Amygdala (tissue), 56 donors: ENCODE data around the gene AGBL1.
"Not testable (repeated sequence)": the region's sequence is repeated elsewhere in the genome, so short reads cannot be mapped to it uniquely, and the experiment has no call there.

Source experiments
- DNase-seq, 56 donors: peaks; one replicate each; lab custom pipeline; 2025; lab: John Stamatoyannopoulos, UW

AGBL1 gene

GRCh38 chr15:86383611-86384010 lies 303.9 kb downstream of the AGBL1 start:
- DNase-seq: no peak

GRCh38 chr15:86384186-86384585 lies 304.5 kb downstream of the AGBL1 start:
- no peak for DNase-seq

DNA sequence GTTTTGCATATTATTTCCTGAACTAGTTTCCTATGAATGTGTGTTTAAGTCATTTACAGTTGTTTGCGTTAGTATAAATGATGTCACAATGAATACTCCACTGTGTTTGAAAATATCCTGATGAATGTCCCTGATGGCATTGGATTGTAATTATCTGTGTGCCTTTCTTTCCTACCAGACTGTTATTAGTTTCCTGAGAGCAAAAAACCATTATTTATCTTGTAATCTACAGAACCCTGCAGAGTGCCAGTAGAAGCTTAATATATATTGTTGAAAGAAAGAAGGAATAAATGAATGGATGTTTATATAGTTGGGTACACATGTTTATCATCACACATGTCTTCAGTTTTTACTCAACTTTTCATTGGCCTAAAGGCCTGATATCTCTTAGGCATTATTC lies 312.6 kb downstream of the AGBL1 start:
- DNase-seq: no peak

DNA sequence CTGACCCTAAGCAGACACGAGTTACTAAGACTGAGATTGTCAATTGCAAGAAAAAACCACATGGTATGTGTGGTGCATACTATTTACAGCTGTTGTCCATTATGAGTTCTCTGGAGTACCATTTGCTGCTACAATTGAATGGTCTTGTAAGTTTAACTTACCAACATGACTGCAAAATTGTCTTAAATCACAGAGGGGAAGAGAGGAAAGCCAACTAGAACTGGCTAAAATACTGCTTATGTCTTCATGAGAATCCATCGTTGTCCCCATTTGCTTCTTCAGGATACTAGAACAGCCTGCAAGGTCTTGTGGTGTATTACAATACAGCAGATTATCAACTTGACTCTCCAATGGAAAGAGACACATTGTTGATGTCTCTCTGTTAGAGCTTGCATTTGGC lies 313.2 kb downstream of the AGBL1 start:
- DNase-seq: no peak

- no peak for DNase-seq
Measured at GRCh38 chr15:86394866-86395265, 315.2 kb downstream of the AGBL1 start.

DNA sequence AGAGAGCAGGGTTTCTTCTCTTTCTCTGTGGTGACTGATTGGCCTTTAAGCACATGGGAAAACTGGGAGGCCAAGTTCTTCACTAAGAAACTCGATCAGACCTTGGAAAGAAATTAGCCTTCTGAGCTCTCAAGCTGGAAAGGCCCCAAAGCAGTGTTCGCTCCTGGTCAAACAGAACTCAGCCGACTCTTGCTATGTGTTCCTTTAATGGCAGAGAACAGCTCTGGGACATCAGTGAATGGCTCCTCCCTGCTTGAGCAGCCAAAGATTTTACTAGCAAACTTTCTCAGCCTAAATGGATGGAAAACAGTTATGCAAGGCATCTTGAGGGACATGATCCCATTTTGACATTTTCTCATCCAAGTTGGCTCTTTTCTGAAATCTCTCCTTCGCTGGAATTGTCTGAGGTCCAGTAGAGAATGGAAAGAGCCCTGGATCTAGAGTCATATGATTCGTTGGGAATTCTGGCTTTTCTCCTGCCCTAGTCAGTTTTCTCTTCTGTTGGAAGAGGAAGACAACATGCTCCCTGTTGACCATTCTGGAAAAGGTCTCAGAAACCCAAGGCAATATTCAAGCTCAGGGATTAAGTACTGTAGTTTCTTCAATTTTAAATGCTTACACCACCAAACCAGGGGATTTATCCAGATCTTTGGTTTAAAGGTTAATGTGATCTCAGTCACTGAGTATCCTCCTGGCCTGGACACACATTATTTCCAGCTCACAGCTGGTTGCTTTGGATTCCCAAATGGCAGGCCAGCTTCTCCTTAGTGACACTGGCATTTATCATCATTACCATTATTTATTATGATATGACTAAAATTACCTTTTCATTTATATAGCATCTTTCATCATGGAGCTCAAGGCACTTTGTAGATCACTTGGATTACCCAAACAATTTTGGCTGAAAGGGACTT lies 319.6 kb downstream of the AGBL1 start:
- no peak for DNase-seq

GRCh38 chr15:86403221-86403620 lies 323.6 kb downstream of the AGBL1 start:
- DNase-seq: no peak

DNA sequence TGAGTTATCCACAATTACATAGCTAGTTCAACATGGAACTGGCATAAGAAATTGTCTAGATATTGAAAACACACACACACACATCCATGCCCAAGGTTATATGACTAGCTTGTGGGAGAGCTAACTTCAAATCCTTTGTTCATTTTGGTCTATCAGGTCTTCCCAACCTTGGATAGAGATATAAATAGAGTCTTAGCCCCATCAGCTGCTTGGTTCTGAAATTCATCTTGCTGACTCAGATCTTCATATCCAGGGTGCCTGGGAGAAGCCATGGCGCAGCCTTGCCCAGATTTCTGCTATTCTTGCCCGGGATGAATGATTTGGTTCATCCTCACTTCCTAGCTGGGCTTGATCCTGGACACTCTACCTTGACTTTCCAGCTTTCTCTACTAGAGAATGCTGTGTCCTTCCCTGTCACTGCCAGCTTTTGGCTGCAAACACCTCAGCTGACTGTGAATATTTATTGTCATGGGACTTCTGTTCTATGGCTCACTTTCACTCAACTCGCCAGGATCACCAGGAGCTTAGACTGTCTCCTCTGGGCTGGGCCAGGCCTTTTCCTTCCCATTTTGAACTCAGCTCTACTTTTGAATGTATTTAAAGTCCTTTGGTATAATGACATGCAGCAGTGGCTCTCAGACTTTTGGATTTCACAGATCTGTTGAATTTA lies 324.4 kb downstream of the AGBL1 start:
- DNase-seq: no peak

- no peak for DNase-seq
Measured at GRCh38 chr15:86408261-86408660, 328.6 kb downstream of the AGBL1 start.

- DNase-seq: no peak
Measured at GRCh38 chr15:86411916-86412315, 332.2 kb downstream of the AGBL1 start.

DNA sequence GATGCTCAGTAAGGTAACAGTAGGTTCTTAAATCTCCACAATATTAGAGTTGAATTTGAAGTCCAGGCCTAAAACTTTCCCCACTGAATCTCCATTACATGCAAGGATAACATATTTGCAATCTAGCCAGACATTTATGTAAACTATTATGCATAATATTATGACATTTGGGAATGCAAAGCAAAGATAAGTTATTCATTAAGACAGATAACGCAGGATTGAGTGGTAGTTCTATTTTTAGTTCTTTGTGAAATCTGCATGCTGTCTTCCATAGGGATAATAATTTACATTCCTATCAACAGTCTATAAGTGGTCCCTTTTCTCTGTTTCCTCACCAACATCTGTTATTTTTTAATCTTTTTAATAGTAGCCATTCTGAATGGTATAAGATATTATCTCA lies 333.5 kb downstream of the AGBL1 start:
- DNase-seq: no peak

GRCh38 chr15:86425746-86426145 lies 346.1 kb downstream of the AGBL1 start:
- DNase-seq: no peak

DNA sequence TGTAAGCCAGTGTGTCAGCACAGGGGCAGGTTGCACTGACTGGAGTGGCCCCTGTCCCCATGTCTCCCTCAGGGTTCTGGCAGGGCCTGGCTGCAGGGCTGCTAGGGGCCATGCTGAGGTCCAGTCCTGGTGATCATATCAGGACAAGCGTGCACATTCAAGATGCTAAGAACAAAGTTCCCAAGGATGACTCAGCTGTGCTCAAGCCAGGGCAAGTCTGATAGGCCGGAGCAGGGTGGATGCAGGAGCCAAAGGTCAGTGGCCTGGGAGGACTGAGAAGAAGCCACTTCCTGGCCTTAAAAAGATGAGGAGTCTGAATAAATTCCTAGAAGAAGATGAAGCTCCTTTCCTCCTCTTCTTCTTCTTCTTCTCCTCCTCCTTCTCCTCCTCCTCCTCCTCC lies 353.2 kb downstream of the AGBL1 start:
- DNase-seq: no peak

DNA sequence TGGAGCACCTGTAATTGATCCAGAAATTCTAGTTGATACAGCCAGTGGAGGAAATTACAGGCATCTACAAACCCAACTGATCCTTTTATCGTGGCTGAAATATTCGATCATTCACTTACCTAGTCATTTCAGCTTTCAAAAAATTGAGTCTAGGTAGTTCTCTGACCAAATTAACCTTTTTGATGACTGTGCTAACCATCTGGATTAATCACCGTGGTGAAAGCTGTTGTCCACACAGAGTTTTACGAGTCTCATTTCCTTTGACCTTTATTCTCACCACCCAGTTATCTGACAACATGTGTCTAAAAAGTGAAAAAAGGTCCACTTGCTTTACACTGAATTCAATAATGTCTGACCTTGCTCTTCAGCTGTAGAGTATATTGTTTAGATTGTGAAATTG lies 354.3 kb downstream of the AGBL1 start:
- no peak for DNase-seq

DNA sequence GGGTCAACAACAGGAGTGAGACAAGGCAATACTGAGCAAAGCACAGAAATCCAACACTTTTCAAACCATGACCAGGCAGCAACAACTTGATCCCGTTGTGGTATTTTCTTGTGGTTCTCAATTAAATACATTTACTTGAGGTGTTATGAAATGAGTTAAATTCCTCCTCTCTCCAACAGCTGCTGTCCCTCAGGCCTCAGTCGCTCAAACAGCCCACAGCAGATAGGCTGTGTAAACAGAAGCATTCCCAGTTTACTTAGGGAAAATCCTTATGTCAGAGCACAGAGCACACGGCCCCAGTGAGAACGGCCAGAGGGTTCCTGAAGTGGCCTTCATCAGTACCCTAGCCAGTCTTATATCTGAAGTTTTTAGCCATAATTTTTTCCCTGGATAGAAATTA lies 359.9 kb downstream of the AGBL1 start:
- DNase-seq: no peak

DNA sequence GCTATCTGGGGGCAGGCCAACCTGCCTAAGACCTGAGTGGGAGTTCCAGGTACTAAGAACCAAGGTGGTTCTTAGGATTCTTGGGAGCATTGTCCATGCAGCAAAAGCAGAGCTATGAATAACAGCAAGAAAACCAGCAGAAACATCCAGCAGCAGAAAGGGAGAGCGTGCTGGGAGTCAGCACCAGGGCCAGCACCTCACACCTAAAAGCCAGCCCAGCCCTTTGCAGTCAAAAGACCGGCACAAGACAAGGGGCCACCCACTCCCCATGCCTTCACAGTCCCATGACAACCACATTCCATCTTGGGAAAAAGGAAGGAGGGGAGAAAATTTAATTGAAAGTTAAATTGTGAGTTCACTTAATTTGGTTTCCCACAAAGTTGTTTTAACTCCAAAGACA lies 364.9 kb downstream of the AGBL1 start:
- no peak for DNase-seq

- no peak for DNase-seq
Measured at GRCh38 chr15:86445579-86446252, 366.0 kb downstream of the AGBL1 start.

- DNase-seq: no peak
Measured at GRCh38 chr15:86446253-86446640, 366.6 kb downstream of the AGBL1 start.

- not testable (repeated sequence) for DNase-seq
Measured at GRCh38 chr15:86465470-86466039, 385.9 kb downstream of the AGBL1 start.

- peak in 3 of 56 donors; percentile 3 to 17 (median 4) for DNase-seq
Measured at GRCh38 chr15:86481720-86482119, 402.0 kb downstream of the AGBL1 start.

GRCh38 chr15:86483936-86484335 lies 404.3 kb downstream of the AGBL1 start:
- DNase-seq: no peak
